ENCODE data around the gene PPARGC1A. TPM values are rescaled to one million over a fixed set of nuclear protein-coding genes. Genes with fewer than 3 reads are reported as not detected.

PPARGC1A gene
- total and polyA plus RNA-seq, 10 of the 15 experiments (the other 5 are each of a cell fraction or from before 2014, with no cell fraction given): 0.01 to 0.05 (median 0.04) TPM; not detected in 7

DNA sequence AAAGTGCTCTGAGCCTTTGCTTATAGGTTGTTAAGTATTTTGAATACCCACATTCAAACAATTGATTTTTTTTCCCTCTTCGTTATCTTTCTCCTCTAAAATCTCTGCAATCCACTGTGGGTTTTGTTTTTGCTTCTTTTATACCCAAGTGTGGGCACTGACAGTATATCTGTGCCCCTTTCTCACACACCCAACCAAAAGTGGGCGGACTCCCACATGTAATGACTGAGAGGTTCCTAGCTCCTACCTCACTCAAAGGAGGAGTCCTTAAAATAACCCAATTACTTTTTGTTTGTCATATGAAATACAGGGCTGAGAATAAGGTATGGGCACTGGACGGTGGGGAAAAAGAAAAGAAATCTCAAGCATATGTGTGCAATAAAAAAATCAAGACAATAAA is 51.7 kb downstream of the PPARGC1A start:
- H3K4me2 ChIP-seq (ENCODE audit: control insufficient read depth, insufficient read depth): no peak overlapping the region
- H3K4me1 ChIP-seq (ENCODE audit: control insufficient read depth, insufficient read depth, low read length): no peaks in the 10 kb centered on the region
- POLR2A ChIA-PET: no interaction called here
- TF ChIP-seq E4F1 (IDR thresholded peaks at IDR 0.05; ENCODE audit: borderline replicate concordance, partially characterized antibody) (no peak), SREBF2 (IDR thresholded peaks at IDR 0.05; ENCODE audit: low read length) (no peak), CHD4 (IDR thresholded peaks at IDR 0.05) (no peak), RCOR1 (conservative IDR thresholded peaks at IDR 0.05; ENCODE audit: low read depth, low read length) (no peak), MYB (IDR thresholded peaks at IDR 0.05; ENCODE audit: borderline replicate concordance, low read depth, low read length) (no peak), ZNF207 (IDR thresholded peaks at IDR 0.05; ENCODE audit: borderline replicate concordance) (no peak), ETV6 (conservative IDR thresholded peaks at IDR 0.05 in 1 of 2, IDR thresholded peaks at IDR 0.05 in 1 of 2; ENCODE audit: borderline replicate concordance in 1 of 2, low read depth in 1 of 2) (no peak), RUNX3 (IDR thresholded peaks at IDR 0.05; ENCODE audit: low read length) (no peak), CHD1 (IDR thresholded peaks at IDR 0.05; ENCODE audit: low read depth, low read length) (no peak), NR2C1 (IDR thresholded peaks at IDR 0.05) (no peak), LARP7 (IDR thresholded peaks at IDR 0.05) (no peak), CBX3 (IDR thresholded peaks at IDR 0.05; ENCODE audit: borderline replicate concordance, low read depth) (no peak)
- TF ChIP-seq, protein P1, sequence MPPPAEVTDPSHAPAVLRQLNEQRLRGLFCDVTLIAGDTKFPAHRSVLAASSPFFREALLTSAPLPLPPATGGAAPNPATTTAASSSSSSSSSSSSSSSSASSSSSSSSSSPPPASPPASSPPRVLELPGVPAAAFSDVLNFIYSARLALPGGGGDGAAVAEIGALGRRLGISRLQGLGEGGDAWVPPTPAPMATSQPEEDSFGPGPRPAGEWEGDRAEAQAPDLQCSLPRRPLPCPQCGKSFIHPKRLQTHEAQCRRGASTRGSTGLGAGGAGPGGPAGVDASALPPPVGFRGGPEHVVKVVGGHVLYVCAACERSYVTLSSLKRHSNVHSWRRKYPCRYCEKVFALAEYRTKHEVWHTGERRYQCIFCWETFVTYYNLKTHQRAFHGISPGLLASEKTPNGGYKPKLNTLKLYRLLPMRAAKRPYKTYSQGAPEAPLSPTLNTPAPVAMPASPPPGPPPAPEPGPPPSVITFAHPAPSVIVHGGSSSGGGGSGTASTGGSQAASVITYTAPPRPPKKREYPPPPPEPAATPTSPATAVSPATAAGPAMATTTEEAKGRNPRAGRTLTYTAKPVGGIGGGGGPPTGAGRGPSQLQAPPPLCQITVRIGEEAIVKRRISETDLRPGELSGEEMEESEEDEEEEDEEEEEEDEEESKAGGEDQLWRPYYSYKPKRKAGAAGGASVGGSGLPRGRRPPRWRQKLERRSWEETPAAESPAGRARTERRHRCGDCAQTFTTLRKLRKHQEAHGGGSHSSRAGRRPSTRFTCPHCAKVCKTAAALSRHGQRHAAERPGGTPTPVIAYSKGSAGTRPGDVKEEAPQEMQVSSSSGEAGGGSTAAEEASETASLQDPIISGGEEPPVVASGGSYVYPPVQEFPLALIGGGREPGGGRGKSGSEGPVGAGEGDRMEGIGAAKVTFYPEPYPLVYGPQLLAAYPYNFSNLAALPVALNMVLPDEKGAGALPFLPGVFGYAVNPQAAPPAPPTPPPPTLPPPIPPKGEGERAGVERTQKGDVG (CRISPR knock-in tag; IDR thresholded peaks at IDR 0.05): no peak
- TF ChIP-seq, protein P2, sequence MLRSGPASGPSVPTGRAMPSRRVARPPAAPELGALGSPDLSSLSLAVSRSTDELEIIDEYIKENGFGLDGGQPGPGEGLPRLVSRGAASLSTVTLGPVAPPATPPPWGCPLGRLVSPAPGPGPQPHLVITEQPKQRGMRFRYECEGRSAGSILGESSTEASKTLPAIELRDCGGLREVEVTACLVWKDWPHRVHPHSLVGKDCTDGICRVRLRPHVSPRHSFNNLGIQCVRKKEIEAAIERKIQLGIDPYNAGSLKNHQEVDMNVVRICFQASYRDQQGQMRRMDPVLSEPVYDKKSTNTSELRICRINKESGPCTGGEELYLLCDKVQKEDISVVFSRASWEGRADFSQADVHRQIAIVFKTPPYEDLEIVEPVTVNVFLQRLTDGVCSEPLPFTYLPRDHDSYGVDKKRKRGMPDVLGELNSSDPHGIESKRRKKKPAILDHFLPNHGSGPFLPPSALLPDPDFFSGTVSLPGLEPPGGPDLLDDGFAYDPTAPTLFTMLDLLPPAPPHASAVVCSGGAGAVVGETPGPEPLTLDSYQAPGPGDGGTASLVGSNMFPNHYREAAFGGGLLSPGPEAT (IDR thresholded peaks at IDR 0.05; ENCODE audit: low read depth): no peak
- TF ChIP-seq, protein P3, sequence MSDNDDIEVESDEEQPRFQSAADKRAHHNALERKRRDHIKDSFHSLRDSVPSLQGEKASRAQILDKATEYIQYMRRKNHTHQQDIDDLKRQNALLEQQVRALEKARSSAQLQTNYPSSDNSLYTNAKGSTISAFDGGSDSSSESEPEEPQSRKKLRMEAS (IDR thresholded peaks at IDR 0.05; ENCODE audit: low read depth, low read length): no peak
- TF ChIP-seq, protein P4, sequence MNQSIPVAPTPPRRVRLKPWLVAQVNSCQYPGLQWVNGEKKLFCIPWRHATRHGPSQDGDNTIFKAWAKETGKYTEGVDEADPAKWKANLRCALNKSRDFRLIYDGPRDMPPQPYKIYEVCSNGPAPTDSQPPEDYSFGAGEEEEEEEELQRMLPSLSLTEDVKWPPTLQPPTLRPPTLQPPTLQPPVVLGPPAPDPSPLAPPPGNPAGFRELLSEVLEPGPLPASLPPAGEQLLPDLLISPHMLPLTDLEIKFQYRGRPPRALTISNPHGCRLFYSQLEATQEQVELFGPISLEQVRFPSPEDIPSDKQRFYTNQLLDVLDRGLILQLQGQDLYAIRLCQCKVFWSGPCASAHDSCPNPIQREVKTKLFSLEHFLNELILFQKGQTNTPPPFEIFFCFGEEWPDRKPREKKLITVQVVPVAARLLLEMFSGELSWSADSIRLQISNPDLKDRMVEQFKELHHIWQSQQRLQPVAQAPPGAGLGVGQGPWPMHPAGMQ (IDR thresholded peaks at IDR 0.05; ENCODE audit: borderline replicate concordance): no peak
- no peaks in the 10 kb centered on the region for H4K20me1 ChIP-seq (ENCODE audit: control insufficient read depth, insufficient read depth)
- H2AFZ ChIP-seq (ENCODE audit: control insufficient read depth, low read depth, low read length): no peak overlapping the region
- CTCF ChIA-PET: no interaction called here
- DNase-seq (ENCODE audit: low read depth, low spot score): no peak
- 2% methylated on average over 3 of the region's 3 CpGs for WGBS (ENCODE audit: insufficient coverage, insufficient replicate concordance, low lambda C conversion rate, missing lambda C conversion rate)
- intact Hi-C loops (cut with micrococcal nuclease; ENCODE audit: unreplicated experiment): no loop called here
- no peaks in the 10 kb centered on the region for H3K79me2 ChIP-seq (ENCODE audit: control insufficient read depth, insufficient read depth, low read length)
- no peak overlapping the region for H3K4me3 ChIP-seq
- no peaks in the 10 kb centered on the region for H3K9me3 ChIP-seq (replicated peaks; ENCODE audit: control insufficient read depth, insufficient read depth, low read length)
- H3K27me3 ChIP-seq (replicated peaks in 1 of 2; ENCODE audit: control insufficient read depth in 2 of 2, insufficient read depth in 2 of 2, low read length in 1 of 2): no peaks in the 10 kb centered on the region
- SMC1A ChIA-PET (ENCODE audit: uncharacterized antibody, unreplicated experiment): no interaction called here
- RAD21 ChIA-PET (ENCODE audit: unreplicated experiment): no interaction called here
- no TSS peak for BruUV-seq (replicated peaks)
- FAIRE-seq: no peak
- H3K27ac ChIP-seq (ENCODE audit: control insufficient read depth, insufficient read depth): no peak overlapping the region
- H3K9ac ChIP-seq (ENCODE audit: control insufficient read depth, insufficient read depth, low read length): no peak overlapping the region
- in situ Hi-C loops (cut with MboI): no loop called here
- no peak for ATAC-seq
- H3K36me3 ChIP-seq (ENCODE audit: control insufficient read depth in 2 of 2, insufficient read depth in 2 of 2, low read length in 1 of 2): no peaks in the 10 kb centered on the region
